HFF-Myc (cell line): ENCODE results near the gene CAMTA1.
"Not testable (repeated sequence)": the region's sequence is repeated elsewhere in the genome, so short reads cannot be mapped to it uniquely, and the experiment has no call there.

Experiments
- DNase-seq: peaks from one replicate; pipeline ENCODE4 v3.0.0-alpha.2; 2011; ENCODE audit warnings: low read depth; ENCODE audit errors: extremely low read depth
- H3K4me3 ChIP-seq: replicated peaks from 2 replicates; pipeline ENCODE4 v1.5.1; 2011; ENCODE audit warnings: low read depth, mild to moderate bottlenecking, control low read depth, low read length
- CTCF ChIP-seq: IDR thresholded peaks from 2 replicates; pipeline ENCODE4 v1.5.1; 2012; ENCODE audit warnings: mild to moderate bottlenecking, low read depth, low read length, control low read depth; ENCODE audit errors: missing control alignments

The CAMTA1 gene

DNA sequence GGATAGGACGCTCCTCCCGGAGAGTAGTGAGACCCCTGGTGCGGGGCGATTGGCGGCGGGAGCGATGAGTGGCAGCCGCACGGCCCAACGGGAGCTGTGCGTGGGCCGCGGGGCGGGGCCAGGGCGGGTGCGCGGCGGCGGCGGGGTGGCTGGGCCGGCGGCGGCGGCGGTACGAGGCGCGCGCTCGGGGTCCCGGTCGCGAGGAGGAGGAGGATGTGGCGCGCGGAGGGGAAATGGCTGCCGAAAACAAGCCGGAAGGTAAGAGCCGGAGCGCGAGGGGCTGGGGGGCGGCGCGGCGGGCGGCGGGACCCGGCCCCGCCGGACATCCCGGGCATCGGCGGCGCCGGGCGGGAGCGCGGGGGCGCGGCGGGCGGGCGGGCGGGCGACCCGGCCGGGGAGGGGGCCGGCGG is at the start of gene CAMTA1:
Gene CAMTA1, plus strand, starts transcription at position 137 of the 410 bp plus-strand sequence. Its CDS starts 77 bp downstream, at position 214.
- no peak for DNase-seq
- H3K4me3 ChIP-seq: peak within 1 kb of the TSS; percentile 73
- TF ChIP-seq CTCF: no peak

GRCh38 chr1:6738987-6739676 is 46.1 kb upstream of the CAMTA1 start:
- TF ChIP-seq CTCF: no peak
- no peak for DNase-seq
- H3K4me3 ChIP-seq: no peak overlapping the region

- DNase-seq: not testable (repeated sequence)
Observed at GRCh38 chr1:6742676-6743188, 42.5 kb upstream of the CAMTA1 start.

DNA sequence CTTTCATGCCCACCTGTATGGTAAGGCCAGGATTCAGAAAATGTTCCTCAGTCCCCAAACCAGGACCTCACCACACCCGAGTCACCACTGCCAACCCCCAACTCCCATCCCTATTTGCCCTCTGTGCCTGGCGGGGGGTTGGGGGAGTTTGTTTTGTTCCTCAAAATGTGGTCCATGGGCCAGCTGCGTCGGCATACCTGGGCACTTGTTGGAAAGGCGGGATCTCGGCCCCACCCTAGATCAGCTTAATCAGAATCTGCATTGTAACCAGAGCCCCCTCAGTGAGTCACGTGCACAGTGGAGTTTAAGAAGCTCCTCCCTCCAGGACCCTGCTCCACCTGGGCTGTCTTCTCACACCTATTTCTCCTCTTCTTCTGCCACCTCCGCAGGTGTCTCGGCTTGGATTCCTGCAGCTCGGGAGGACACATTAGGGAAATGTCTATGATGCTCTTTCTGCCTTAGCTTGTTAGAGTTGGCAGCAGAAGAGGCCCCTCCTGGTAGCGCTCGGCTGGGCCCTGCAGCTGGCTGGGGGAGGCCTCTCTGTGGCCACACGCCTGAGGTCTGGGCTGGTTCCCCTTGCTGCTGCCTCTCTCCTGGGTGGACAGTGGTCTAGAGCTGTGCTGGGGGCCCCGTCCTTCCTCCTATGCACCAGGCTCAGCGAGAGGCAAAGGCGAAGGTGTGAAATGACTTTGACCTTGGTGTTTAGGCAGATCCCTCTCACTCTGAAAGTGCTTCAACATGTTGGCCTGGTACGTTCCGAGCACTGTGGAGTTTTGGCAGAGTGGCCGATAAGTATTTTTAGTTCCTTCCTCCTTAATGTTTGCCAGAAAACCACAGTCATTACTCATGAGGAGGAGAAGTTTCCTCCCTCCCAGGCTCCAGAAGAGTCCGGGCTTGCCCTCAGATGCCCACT is 41.8 kb upstream of the CAMTA1 start:
- H3K4me3 ChIP-seq: no peak overlapping the region
- DNase-seq: peak; percentile 79
- TF ChIP-seq CTCF: no peak

More at GRCh38 chr1:6742676-6743188, 42.5 kb upstream of the CAMTA1 start:
- not testable (repeated sequence) for H3K4me3 ChIP-seq

- no peak overlapping the region for H3K4me3 ChIP-seq
- no peak for TF ChIP-seq CTCF
- no peak for DNase-seq
Observed at GRCh38 chr1:6745073-6745472, 40.2 kb upstream of the CAMTA1 start.

DNA sequence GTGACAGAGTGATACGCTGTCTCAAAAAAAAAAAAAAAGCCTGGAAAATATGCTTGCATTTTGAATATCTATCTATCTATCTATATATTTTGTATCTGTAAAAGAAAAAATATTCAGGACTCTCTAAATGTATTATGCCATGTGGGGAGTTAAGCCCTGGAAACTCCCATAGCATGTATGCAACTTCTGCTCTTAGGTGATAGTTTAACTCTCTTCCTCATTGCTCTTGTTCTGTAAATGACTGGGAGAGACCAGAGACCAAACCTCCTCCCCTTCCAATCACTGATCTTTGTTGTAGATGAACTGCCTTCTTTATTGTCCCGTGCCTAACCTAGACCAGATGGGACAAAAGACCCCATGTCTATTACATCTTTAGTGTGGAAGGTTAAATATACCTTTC is 37.6 kb upstream of the CAMTA1 start:
- no peak for TF ChIP-seq CTCF
- H3K4me3 ChIP-seq: no peak overlapping the region
- DNase-seq: no peak

DNA sequence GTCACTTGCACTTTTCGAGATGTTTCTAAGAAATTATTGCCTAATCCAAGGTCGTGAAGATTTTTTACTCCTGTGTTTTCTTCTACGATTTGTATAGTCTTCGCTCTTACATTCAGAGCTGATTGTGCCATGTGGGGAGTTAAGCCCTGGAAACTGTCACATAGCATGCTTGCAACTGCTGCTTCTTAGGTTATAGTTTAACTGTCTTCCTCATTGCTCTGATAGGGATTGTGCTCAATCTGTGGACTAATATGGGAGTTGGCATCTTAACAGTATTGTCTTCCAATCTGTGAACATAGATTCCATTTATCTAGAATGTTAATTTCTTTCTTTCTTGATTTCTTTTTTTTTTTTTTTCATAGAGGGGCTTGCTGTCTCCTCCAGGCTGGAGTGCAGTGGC is 34.8 kb upstream of the CAMTA1 start:
- no peak for TF ChIP-seq CTCF
- no peak for DNase-seq
- no peak overlapping the region for H3K4me3 ChIP-seq
